Stomach smooth muscle (tissue), 2 donors: ENCODE data around the gene ELAVL1.

ENCODE experiments used
- H3K27ac ChIP-seq: one replicate; pipeline ENCODE4 v1.7.0; 2013; ENCODE audit warnings: mild to moderate bottlenecking, low read length, inconsistent platforms
- H3K27me3 ChIP-seq, 2 donors: one replicate each; pipeline ENCODE4 v1.7.0; 2013; ENCODE audit warnings: low read length in 2 of 2; ENCODE audit not compliant: insufficient read depth in 2 of 2, control insufficient read depth in 1 of 2
- H3K36me3 ChIP-seq, 2 donors: one replicate each; pipeline ENCODE4 v1.7.0; 2013; ENCODE audit warnings: low read length in 2 of 2; ENCODE audit not compliant: control insufficient read depth in 2 of 2, insufficient read depth in 2 of 2
- H3K4me1 ChIP-seq: one replicate; pipeline ENCODE4 v1.7.0; 2013; ENCODE audit warnings: low read length; ENCODE audit not compliant: control insufficient read depth, insufficient read depth
- H3K4me3 ChIP-seq, 2 donors: one replicate each; pipeline ENCODE4 v1.7.0; 2013; ENCODE audit warnings: low read length in 2 of 2
- H3K9ac ChIP-seq, 2 donors: one replicate each; pipeline ENCODE4 v1.7.0; 2013; ENCODE audit warnings: low read length in 2 of 2, mild to moderate bottlenecking in 1 of 2
- H3K9me3 ChIP-seq, 2 donors: one replicate each; pipeline ENCODE4 v1.7.0; 2013; ENCODE audit warnings: low read length in 2 of 2; ENCODE audit not compliant: control insufficient read depth in 2 of 2
- donor health status: healthy.
- donor health status: Pancreatic carcinoma.

ELAVL1 gene

GRCh38 chr19:7978179-7978825 lies 27.1 kb downstream of the ELAVL1 start:
- H3K9ac ChIP-seq, result no peak overlapping the region
- no peaks in the 10 kb centered on the region for H3K27me3 ChIP-seq
- H3K4me3 ChIP-seq, result no peak overlapping the region
- H3K27ac ChIP-seq, result no peak overlapping the region
- H3K9me3 ChIP-seq, result no peaks in the 10 kb centered on the region
- peaks cover 4% of the 10 kb centered on the region for H3K4me1 ChIP-seq
- peaks cover 25 to 50% of the 10 kb centered on the region in 2 donors for H3K36me3 ChIP-seq

- no peaks in the 10 kb centered on the region for H3K27me3 ChIP-seq
- no peaks in the 10 kb centered on the region for H3K9me3 ChIP-seq
- no peak overlapping the region for H3K4me3 ChIP-seq
- no peak overlapping the region for H3K9ac ChIP-seq
- H3K36me3 ChIP-seq, result peaks cover 25 to 47% of the 10 kb centered on the region in 2 donors
- no peak overlapping the region for H3K27ac ChIP-seq
- H3K4me1 ChIP-seq, result peaks cover 4% of the 10 kb centered on the region
Measured at GRCh38 chr19:7977723-7978040, 27.8 kb downstream of the ELAVL1 start.

GRCh38 chr19:7977021-7977722 lies 28.3 kb downstream of the ELAVL1 start:
- Histone ChIP-seq H3K9me3 (no peaks in the 10 kb centered on the region), H3K9ac (no peak overlapping the region), H3K4me1 (peaks cover 3% of the 10 kb centered on the region), H3K27me3 (no peaks in the 10 kb centered on the region), H3K36me3 (peaks cover 26 to 46% of the 10 kb centered on the region in 2 donors), H3K4me3 (no peak overlapping the region), H3K27ac (no peak overlapping the region)

GRCh38 chr19:7976461-7976860 lies 29.0 kb downstream of the ELAVL1 start:
- H3K27ac ChIP-seq, result no peak overlapping the region
- no peak overlapping the region for H3K4me3 ChIP-seq
- H3K9me3 ChIP-seq, result no peaks in the 10 kb centered on the region
- no peaks in the 10 kb centered on the region for H3K4me1 ChIP-seq
- no peak overlapping the region for H3K9ac ChIP-seq
- H3K36me3 ChIP-seq, result peaks cover 31 to 50% of the 10 kb centered on the region in 2 donors
- no peaks in the 10 kb centered on the region for H3K27me3 ChIP-seq

- Histone ChIP-seq H3K4me1 (no peaks in the 10 kb centered on the region), H3K9me3 (no peaks in the 10 kb centered on the region), H3K4me3 (no peak overlapping the region), H3K27me3 (no peaks in the 10 kb centered on the region), H3K27ac (no peak overlapping the region), H3K9ac (no peak overlapping the region), H3K36me3 (peaks cover 22 to 49% of the 10 kb centered on the region in 2 donors)
Measured at GRCh38 chr19:7975037-7975436, 30.4 kb downstream of the ELAVL1 start.

DNA sequence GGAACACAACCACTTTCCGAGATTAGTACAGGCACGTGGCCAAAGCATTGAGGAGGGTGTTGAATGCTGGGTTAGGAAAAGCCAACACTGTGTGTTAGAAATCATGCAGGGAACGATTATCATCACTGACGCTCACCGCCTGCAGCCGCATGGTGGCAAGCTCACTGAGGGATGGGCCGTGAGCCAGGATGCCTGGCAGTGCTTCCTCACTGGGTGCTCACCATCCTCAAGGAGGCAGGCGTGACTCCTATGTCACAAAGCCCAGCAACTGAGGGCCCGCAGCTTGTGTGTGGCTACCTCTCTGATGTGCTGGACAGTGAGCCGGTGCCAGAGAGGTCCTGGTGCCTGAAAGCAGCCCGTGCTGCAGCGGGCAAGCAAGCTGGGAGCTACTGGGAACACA lies 31.6 kb downstream of the ELAVL1 start:
- Histone ChIP-seq H3K27me3 (no peaks in the 10 kb centered on the region), H3K27ac (no peak overlapping the region), H3K36me3 (peaks cover 18 to 43% of the 10 kb centered on the region in 2 donors), H3K9me3 (no peaks in the 10 kb centered on the region), H3K9ac (no peak overlapping the region), H3K4me1 (no peaks in the 10 kb centered on the region), H3K4me3 (no peak overlapping the region)

DNA sequence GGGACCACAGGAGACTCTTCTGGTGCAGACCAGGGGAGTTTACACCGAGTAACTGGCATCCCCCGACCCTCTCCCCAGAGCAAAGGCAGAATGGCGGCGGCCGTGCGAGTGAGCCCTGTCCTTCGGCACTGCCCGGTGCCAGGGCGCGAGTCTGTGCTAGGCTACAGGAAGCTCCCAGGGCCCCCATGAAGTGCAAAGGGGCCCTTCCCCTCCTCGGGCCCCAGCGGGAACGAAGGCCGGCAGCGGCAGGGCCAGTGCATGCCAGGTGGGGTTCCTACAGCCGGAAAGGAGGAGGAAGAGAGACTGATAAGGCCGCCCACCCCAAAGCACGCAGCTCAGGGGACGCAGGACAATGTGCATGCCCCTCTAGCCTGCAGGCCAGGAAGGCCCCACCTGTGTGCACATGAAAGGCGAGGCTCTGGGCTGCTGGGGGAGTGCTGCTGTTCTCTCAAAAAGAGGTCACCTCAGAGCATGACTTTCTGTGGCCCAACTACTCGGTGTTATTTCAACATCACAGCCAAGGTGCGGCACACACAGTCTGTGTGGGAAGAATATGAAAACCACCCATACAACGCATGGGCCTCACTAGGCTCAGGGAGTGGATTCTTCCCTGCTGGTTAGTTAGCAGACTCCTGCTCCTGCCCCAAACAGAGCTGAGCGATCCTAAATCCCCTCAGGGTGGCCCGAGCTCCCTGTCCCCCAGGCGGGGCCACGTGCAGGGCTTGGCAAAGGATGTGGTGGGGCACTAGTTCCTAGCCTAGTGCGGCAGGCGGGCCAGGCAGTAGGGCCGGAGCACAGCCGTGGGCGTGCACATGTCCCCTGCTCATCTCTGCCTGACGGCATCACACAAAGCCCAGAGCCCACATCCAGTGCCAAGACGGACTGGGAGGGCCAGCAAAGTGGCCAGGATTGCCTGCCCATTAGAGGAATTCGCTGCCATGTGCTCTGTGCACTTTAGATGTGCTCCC lies 33.6 kb downstream of the ELAVL1 start:
- H3K4me3 ChIP-seq, result no peak overlapping the region

DNA sequence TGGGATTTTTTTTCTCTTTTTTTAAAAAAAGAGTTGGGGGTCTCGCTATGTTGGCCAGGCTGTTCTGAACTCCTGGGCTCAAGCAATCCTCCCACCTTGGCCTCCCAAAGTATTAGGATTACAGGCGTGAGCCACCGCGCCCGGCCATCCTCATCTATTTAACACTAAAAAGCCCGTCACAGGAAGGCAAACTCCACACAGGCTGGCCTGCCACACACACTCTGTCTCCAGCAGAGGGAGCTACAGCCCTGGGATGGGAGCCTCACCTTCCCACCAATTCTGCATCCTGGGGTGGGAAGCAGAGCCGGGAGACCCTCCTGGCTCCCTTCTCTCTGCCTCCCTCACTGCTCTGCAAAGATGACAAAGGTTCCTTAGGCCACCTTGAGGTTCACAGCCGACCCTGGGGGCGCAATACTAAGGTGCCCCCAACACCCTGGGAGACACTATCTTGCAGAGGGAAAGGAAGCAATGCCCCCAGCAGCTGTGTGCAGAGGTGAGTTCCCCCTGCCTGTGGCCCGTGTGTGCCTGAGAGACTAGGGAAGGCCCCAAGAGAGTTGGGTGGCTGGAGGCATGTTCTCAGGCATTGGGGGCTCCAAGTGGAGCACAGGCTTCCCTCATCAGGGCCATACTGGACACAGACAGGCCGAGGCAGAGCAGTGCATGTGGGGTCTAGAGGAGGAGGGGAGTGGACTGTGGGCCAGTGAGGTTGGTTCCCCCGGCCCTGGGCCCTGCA lies 34.6 kb downstream of the ELAVL1 start:
- no peak overlapping the region for H3K9ac ChIP-seq

More for the DNA sequence above, 33.6 kb downstream of the ELAVL1 start:
- Histone ChIP-seq H3K27ac (no peak overlapping the region), H3K9me3 (no peaks in the 10 kb centered on the region), H3K27me3 (no peaks in the 10 kb centered on the region), H3K4me1 (no peaks in the 10 kb centered on the region), H3K9ac (no peak overlapping the region), H3K36me3 (peaks cover 18 to 50% of the 10 kb centered on the region in 2 donors)

GRCh38 chr19:7969555-7969939 lies 35.9 kb downstream of the ELAVL1 start:
- Histone ChIP-seq H3K27me3 (no peaks in the 10 kb centered on the region), H3K4me1 (no peaks in the 10 kb centered on the region), H3K9ac (no peak overlapping the region), H3K27ac (no peak overlapping the region), H3K9me3 (no peaks in the 10 kb centered on the region), H3K36me3 (peaks cover 27 to 63% of the 10 kb centered on the region in 2 donors), H3K4me3 (no peak overlapping the region)

More for the DNA sequence above, 34.6 kb downstream of the ELAVL1 start:
- Histone ChIP-seq H3K9me3 (no peaks in the 10 kb centered on the region), H3K36me3 (peaks cover 24 to 58% of the 10 kb centered on the region in 2 donors), H3K27me3 (no peaks in the 10 kb centered on the region), H3K4me1 (no peaks in the 10 kb centered on the region), H3K27ac (no peak overlapping the region), H3K4me3 (no peak overlapping the region)
